Endometrial microvascular endothelial cells (primary cell): ENCODE results near the gene CLDN5. TPM values are rescaled to one million over a fixed set of nuclear protein-coding genes. Genes with fewer than 3 reads are reported as not detected.

Experiments
- in situ Hi-C: cut with HindIII; loops from 2 replicates; pipeline ENCODE4 v1.10.0; 2017; ENCODE audit warnings: low sequenced_read_pairs, low pct_unique_long_range_greater_than_20kb; ENCODE audit errors: inconsistent ontology term
- total RNA-seq: library from RNA; depleted of rRNA; stranded (reverse); fragments of >200 nt; gene quantifications from one replicate; pipeline ENCODE4 v1.2.3, GENCODE V29; 2015; ENCODE audit errors: inconsistent ontology term

Gene CLDN5
- 621 TPM for total RNA-seq

- in situ Hi-C loops: no loop called here
Measured at GRCh38 chr22:19524170-19525115, at the start of gene CLDN5. Gene CLDN5 (minus strand): TSS chr22:19524410. CDS start chr22:19524255, 155 bp downstream.

GRCh38 chr22:19571995-19572394, 47.8 kb upstream of the CLDN5 start:
- in situ Hi-C loops: no loop called here

- in situ Hi-C loops: no loop called here
Measured at GRCh38 chr22:19571207-19571795, 47.1 kb upstream of the CLDN5 start.

- in situ Hi-C loops: no loop called here
Measured at GRCh38 chr22:19569976-19570375, 45.8 kb upstream of the CLDN5 start.

- in situ Hi-C loops: no loop called here
Measured at GRCh38 chr22:19569276-19569640, 45.0 kb upstream of the CLDN5 start.

GRCh38 chr22:19568337-19569275, 44.4 kb upstream of the CLDN5 start:
- in situ Hi-C loops: no loop called here

- in situ Hi-C loops: no loop called here
Measured at GRCh38 chr22:19567157-19568009, 43.2 kb upstream of the CLDN5 start.

- in situ Hi-C loops: no loop called here
Measured at GRCh38 chr22:19566279-19567156, 42.3 kb upstream of the CLDN5 start.

GRCh38 chr22:19565382-19566278, 41.4 kb upstream of the CLDN5 start:
- in situ Hi-C loops: no loop called here

GRCh38 chr22:19559956-19560355, 35.7 kb upstream of the CLDN5 start:
- in situ Hi-C loops: no loop called here

GRCh38 chr22:19559324-19559811, 35.2 kb upstream of the CLDN5 start:
- in situ Hi-C loops: no loop called here

- in situ Hi-C loops: no loop called here
Measured at GRCh38 chr22:19556963-19557545, 32.8 kb upstream of the CLDN5 start.

GRCh38 chr22:19555651-19556050, 31.4 kb upstream of the CLDN5 start:
- in situ Hi-C loops: no loop called here

GRCh38 chr22:19554834-19555404, 30.7 kb upstream of the CLDN5 start:
- in situ Hi-C loops: no loop called here

- in situ Hi-C loops: no loop called here
Measured at GRCh38 chr22:19553201-19553600, 29.0 kb upstream of the CLDN5 start.

- in situ Hi-C loops: no loop called here
Measured at GRCh38 chr22:19550382-19550781, 26.2 kb upstream of the CLDN5 start.
